Mesendoderm (in vitro differentiated cells): Measurements from ENCODE around the gene TIMP3. TPM values are rescaled to one million over a fixed set of nuclear protein-coding genes. Genes with fewer than 3 reads are reported as not detected.
A peak's percentile ranks its signal among the peaks of the same experiment; 100 is the strongest.

Source experiments
- DNase-seq: peaks from one replicate; pipeline ENCODE4 v3.0.0; 2013
- H2AK5ac ChIP-seq: 2 replicates; pipeline ENCODE4 v1.6.1; 2013; ENCODE audit warnings: low read length, inconsistent platforms
- H2BK120ac ChIP-seq: 2 replicates; pipeline ENCODE4 v1.6.1; 2013; ENCODE audit warnings: low read depth, mild to moderate bottlenecking, low read length, moderate library complexity, mixed read lengths
- H2BK15ac ChIP-seq: replicated peaks from 2 replicates; pipeline ENCODE4 v1.6.1; 2013; ENCODE audit warnings: low read depth, mild to moderate bottlenecking, moderate library complexity
- H2BK5ac ChIP-seq: 2 replicates; pipeline ENCODE4 v1.6.1; 2013; ENCODE audit warnings: low read length, inconsistent platforms
- H3K18ac ChIP-seq: 2 replicates; pipeline ENCODE4 v1.6.1; 2013; ENCODE audit warnings: mild to moderate bottlenecking, low read length, mixed read lengths
- H3K23ac ChIP-seq: one replicate; pipeline ENCODE4 v1.6.1; 2013; ENCODE audit warnings: low read length
- H3K27ac ChIP-seq: 2 replicates; pipeline ENCODE4 v1.5.1; 2013; ENCODE audit warnings: low read depth, mild to moderate bottlenecking, inconsistent platforms, low read length, moderate library complexity
- H3K27me3 ChIP-seq: 2 replicates; pipeline ENCODE4 v1.6.1; 2013; ENCODE audit warnings: low read length, control low read depth, mild to moderate bottlenecking, inconsistent platforms; ENCODE audit not compliant: insufficient read depth, poor library complexity
- H3K36me3 ChIP-seq: 2 replicates; pipeline ENCODE4 v1.6.1; 2013; ENCODE audit warnings: low read length, inconsistent platforms; ENCODE audit not compliant: control insufficient read depth, insufficient read depth
- H3K4ac ChIP-seq: one replicate; pipeline ENCODE4 v1.6.1; 2013; ENCODE audit warnings: low read depth, mild to moderate bottlenecking, low read length, moderate library complexity
- H3K4me1 ChIP-seq: 2 replicates; pipeline ENCODE4 v1.6.1; 2013; ENCODE audit warnings: low read depth, low read length, inconsistent platforms; ENCODE audit not compliant: control insufficient read depth
- H3K4me2 ChIP-seq: 2 replicates; pipeline ENCODE4 v1.6.1; 2013; ENCODE audit warnings: low read length
- H3K4me3 ChIP-seq: 2 replicates; pipeline ENCODE4 v1.5.1; 2013; ENCODE audit warnings: mild to moderate bottlenecking, low read length
- H3K56ac ChIP-seq: one replicate; pipeline ENCODE4 v1.6.1; 2013; ENCODE audit warnings: low read length
- H3K79me1 ChIP-seq: 2 replicates; pipeline ENCODE4 v1.6.1; 2013; ENCODE audit warnings: low read length, inconsistent platforms
- H3K79me2 ChIP-seq: 2 replicates; pipeline ENCODE4 v1.6.1; 2013; ENCODE audit warnings: mild to moderate bottlenecking, low read length; ENCODE audit not compliant: control insufficient read depth, insufficient read depth
- H3K9ac ChIP-seq: 2 replicates; pipeline ENCODE4 v1.6.1; 2013; ENCODE audit warnings: low read length, inconsistent platforms
- H4K5ac ChIP-seq: one replicate; pipeline ENCODE4 v1.6.1; 2013; ENCODE audit warnings: low read length
- H4K8ac ChIP-seq: one replicate; pipeline ENCODE4 v1.6.1; 2013; ENCODE audit warnings: low read depth, mild to moderate bottlenecking, control low read depth, low read length, moderate library complexity
- WGBS: extraction: QIAGEN DNeasy Blood & Tissue Kit; methylation state at CpG from one replicate; pipeline ENCODE4 v1.1.7; 2013; ENCODE audit warnings: low lambda C conversion rate, missing lambda C conversion rate; ENCODE audit not compliant: insufficient coverage; ENCODE audit errors: extremely low coverage; 5-methylcytosine and 5-hydroxymethylcytosine counted together
- polyA plus RNA-seq, 2 experiments: library from polyadenylated mRNA; stranded (reverse); fragments of 200-250 nt; gene quantifications; one replicate each; pipeline ENCODE4 v1.2.3, GENCODE V29; 2013

Gene TIMP3
- polyA plus RNA-seq (2013, experiment 1 of 2): 8.8 TPM
- polyA plus RNA-seq (2013, experiment 2 of 2): 9.2 TPM

- Histone ChIP-seq H2AK5ac (no peak within 1 kb of the TSS), H2BK15ac (no peak within 1 kb of the TSS), H2BK120ac (no peak within 1 kb of the TSS), H3K4ac (no peak within 1 kb of the TSS), H3K4me1 (peaks cover 14% of the 10 kb centered on the region), H3K18ac (no peak within 1 kb of the TSS), H3K23ac (no peak within 1 kb of the TSS), H2BK5ac (no peak within 1 kb of the TSS), H4K8ac (no peak within 1 kb of the TSS), H3K79me2 (no peaks in the 10 kb centered on the region), H3K27me3 (no peaks in the 10 kb centered on the region), H3K36me3 (no peaks in the 10 kb centered on the region), H3K56ac (peak within 1 kb of the TSS; percentile 89), H3K9ac (peak within 1 kb of the TSS; percentile 80), H4K5ac (no peak within 1 kb of the TSS), H3K4me2 (peak within 1 kb of the TSS; percentile 85), H3K79me1 (no peaks in the 10 kb centered on the region), H3K4me3 (peak within 1 kb of the TSS; percentile 54), H3K27ac (no peak within 1 kb of the TSS)
- WGBS: no CpG with 5 or more reads among the region's 72 CpGs
- DNase-seq: peak; percentile 84
Measured at GRCh38 chr22:32801537-32802236, at the start of gene TIMP3. TIMP3 (plus strand) TSS chr22:32801705; CDS start chr22:32802002, 297 bp downstream.

- Histone ChIP-seq H3K23ac (no peak overlapping the region), H3K9ac (no peak overlapping the region), H3K4me1 (no peaks in the 10 kb centered on the region), H2BK15ac (no peak overlapping the region), H3K56ac (no peak overlapping the region), H2BK5ac (no peak overlapping the region), H4K8ac (no peak overlapping the region), H3K79me2 (no peaks in the 10 kb centered on the region), H3K27me3 (no peaks in the 10 kb centered on the region), H2AK5ac (no peak overlapping the region), H3K4ac (no peak overlapping the region), H3K27ac (no peak overlapping the region), H2BK120ac (no peak overlapping the region), H3K36me3 (no peaks in the 10 kb centered on the region), H4K5ac (no peak overlapping the region), H3K4me2 (no peak overlapping the region), H3K4me3 (no peak overlapping the region), H3K79me1 (no peaks in the 10 kb centered on the region), H3K18ac (no peak overlapping the region)
- no CpG with 5 or more reads among the region's 9 CpGs for WGBS
- no peak for DNase-seq
Measured at GRCh38 chr22:32752326-32752725, 49.2 kb upstream of the TIMP3 start.

GRCh38 chr22:32752816-32753520 lies 48.5 kb upstream of the TIMP3 start:
- no peaks in the 10 kb centered on the region for H3K27me3 ChIP-seq
- no peak overlapping the region for H2BK15ac ChIP-seq
- H3K23ac ChIP-seq: no peak overlapping the region
- no peak for DNase-seq
- no peaks in the 10 kb centered on the region for H3K36me3 ChIP-seq
- H3K4me2 ChIP-seq: no peak overlapping the region
- no peak overlapping the region for H3K18ac ChIP-seq
- WGBS: no CpG with 5 or more reads among the region's 11 CpGs
- H4K5ac ChIP-seq: no peak overlapping the region
- no peak overlapping the region for H3K4ac ChIP-seq
- H4K8ac ChIP-seq: no peak overlapping the region
- H2AK5ac ChIP-seq: no peak overlapping the region
- no peak overlapping the region for H3K27ac ChIP-seq
- H3K56ac ChIP-seq: no peak overlapping the region
- no peaks in the 10 kb centered on the region for H3K4me1 ChIP-seq
- H2BK5ac ChIP-seq: no peak overlapping the region
- no peak overlapping the region for H3K4me3 ChIP-seq
- H3K79me1 ChIP-seq: no peaks in the 10 kb centered on the region
- no peak overlapping the region for H3K9ac ChIP-seq
- H2BK120ac ChIP-seq: no peak overlapping the region
- H3K79me2 ChIP-seq: no peaks in the 10 kb centered on the region

- no peak overlapping the region for H4K5ac ChIP-seq
- no peak overlapping the region for H3K27ac ChIP-seq
- H3K27me3 ChIP-seq: no peaks in the 10 kb centered on the region
- H3K4me2 ChIP-seq: no peak overlapping the region
- no peak overlapping the region for H2BK5ac ChIP-seq
- no peak overlapping the region for H3K4ac ChIP-seq
- H3K4me3 ChIP-seq: no peak overlapping the region
- H2AK5ac ChIP-seq: no peak overlapping the region
- H3K79me2 ChIP-seq: no peaks in the 10 kb centered on the region
- WGBS: no CpG with 5 or more reads among the region's 6 CpGs
- no peak overlapping the region for H3K23ac ChIP-seq
- DNase-seq: no peak
- no peak overlapping the region for H3K9ac ChIP-seq
- H3K18ac ChIP-seq: no peak overlapping the region
- no peak overlapping the region for H2BK15ac ChIP-seq
- H4K8ac ChIP-seq: no peak overlapping the region
- H3K56ac ChIP-seq: no peak overlapping the region
- no peaks in the 10 kb centered on the region for H3K4me1 ChIP-seq
- H3K36me3 ChIP-seq: no peaks in the 10 kb centered on the region
- H3K79me1 ChIP-seq: no peaks in the 10 kb centered on the region
- no peak overlapping the region for H2BK120ac ChIP-seq
Measured at GRCh38 chr22:32753591-32753990, 47.9 kb upstream of the TIMP3 start.

GRCh38 chr22:32754413-32755041 lies 47.0 kb upstream of the TIMP3 start:
- H4K8ac ChIP-seq: no peak overlapping the region
- H3K4me2 ChIP-seq: no peak overlapping the region
- no peak overlapping the region for H3K4me3 ChIP-seq
- H4K5ac ChIP-seq: no peak overlapping the region
- H2BK5ac ChIP-seq: no peak overlapping the region
- H3K27ac ChIP-seq: no peak overlapping the region
- H3K23ac ChIP-seq: no peak overlapping the region
- H3K36me3 ChIP-seq: no peaks in the 10 kb centered on the region
- no peak overlapping the region for H3K4ac ChIP-seq
- no peaks in the 10 kb centered on the region for H3K79me2 ChIP-seq
- no CpG with 5 or more reads among the region's 6 CpGs for WGBS
- H3K79me1 ChIP-seq: no peaks in the 10 kb centered on the region
- no peak overlapping the region for H3K9ac ChIP-seq
- no peak for DNase-seq
- H2BK120ac ChIP-seq: no peak overlapping the region
- no peak overlapping the region for H2AK5ac ChIP-seq
- no peaks in the 10 kb centered on the region for H3K27me3 ChIP-seq
- H3K4me1 ChIP-seq: no peaks in the 10 kb centered on the region
- no peak overlapping the region for H2BK15ac ChIP-seq
- no peak overlapping the region for H3K56ac ChIP-seq
- H3K18ac ChIP-seq: no peak overlapping the region
